ENCODE data around the gene FANCC. TPM values are rescaled to one million over a fixed set of nuclear protein-coding genes. Genes with fewer than 3 reads are reported as not detected.

The FANCC gene
- total and polyA plus RNA-seq, 10 donors = 0.89 to 9.7 (median 6.6) TPM

DNA sequence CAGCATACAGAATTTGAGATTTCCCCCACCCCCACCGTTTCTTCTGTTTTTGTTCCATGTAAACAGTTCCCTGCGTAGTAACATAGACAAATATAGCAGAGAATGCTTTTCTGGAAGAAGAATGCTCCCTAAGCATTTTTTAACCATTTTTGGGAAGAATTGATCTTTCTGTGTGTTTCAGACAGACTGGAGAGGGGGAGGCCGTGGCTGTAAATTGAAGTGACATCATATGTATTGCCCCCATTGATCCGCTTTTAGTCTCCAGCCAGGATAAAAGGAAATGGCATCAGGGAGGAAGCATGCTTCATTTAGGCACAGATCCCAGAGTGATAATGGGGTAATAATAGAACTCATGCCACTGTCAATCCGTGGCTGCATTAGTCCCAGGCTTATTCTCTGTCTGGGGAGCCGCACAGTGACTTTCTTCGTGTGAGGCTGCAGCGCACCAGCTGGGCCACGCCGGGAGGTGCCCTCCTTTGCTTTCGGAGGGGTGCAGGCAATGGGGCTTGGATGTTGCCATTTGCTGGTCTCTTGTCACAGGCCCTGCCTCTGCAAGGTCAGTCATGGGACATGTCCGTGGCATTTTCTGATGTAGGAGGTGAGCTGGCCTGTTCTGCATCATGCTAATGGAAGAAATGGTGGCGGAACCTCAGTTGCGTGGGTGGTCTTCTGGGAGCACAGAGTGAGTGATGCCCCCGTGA, 261.5 kb downstream of the FANCC start:
- intact Hi-C loops (cut with DNase I; ENCODE audit: low total_unique reads) = no loop called here
- H3K36me3 ChIP-seq = peaks cover 0 to 9% (median 0%) of the 10 kb centered on the region in 6 donors
- peaks cover 8 to 33% (median 21%) of the 10 kb centered on the region in 6 donors for H3K4me1 ChIP-seq
- no peaks in the 10 kb centered on the region for H3K9me3 ChIP-seq
- H3K27me3 ChIP-seq (replicated peaks in 1 of 7) = no peaks in the 10 kb centered on the region
- H3K27ac ChIP-seq = peak overlapping the region in 7 of 8 donors; percentile 46 to 69 (median 64)
- TF ChIP-seq POLR2AphosphoS5 (IDR thresholded peaks at IDR 0.05) (peak in 1 of 3 donors; percentile 50), POLR2A (IDR thresholded peaks at IDR 0.05) (no peak)
- DNase-seq = no peak
- 56 to 69% (median 63%) methylated on average over 10 to 15 of the region's 15 CpGs for WGBS, 5 donors
- H3K4me3 ChIP-seq = peak overlapping the region in 3 of 8 donors; percentile 3 to 16 (median 11)

DNA sequence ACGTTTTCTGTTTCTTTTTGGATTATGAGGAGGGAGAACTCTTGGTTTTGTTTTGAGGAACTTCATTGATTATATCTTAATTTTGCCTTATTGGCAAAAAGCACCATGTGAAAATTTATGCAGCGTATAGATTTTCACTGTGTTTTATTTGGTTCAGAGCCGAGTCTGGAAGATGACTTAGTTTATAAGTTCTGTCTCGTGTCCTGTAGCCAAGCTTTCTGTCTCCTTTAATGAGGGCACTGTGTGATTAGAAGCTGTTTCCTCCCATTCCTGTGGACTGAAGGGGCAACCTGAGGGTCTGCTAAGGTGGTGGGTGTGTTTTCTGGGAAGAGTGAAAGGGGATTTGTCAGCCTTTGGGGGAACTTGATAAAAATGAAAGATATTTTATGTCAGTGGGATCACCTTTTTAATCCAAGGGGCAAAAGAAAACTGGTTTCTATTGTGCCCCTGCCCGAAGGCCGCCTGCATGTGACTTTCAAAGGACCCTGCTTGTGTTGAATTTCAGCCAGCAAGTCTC, 262.1 kb downstream of the FANCC start:
- no peak for TF ChIP-seq POLR2A (IDR thresholded peaks at IDR 0.05)
- TF ChIP-seq POLR2AphosphoS5 (IDR thresholded peaks at IDR 0.05) = no peak
- TF ChIP-seq, protein P1, sequence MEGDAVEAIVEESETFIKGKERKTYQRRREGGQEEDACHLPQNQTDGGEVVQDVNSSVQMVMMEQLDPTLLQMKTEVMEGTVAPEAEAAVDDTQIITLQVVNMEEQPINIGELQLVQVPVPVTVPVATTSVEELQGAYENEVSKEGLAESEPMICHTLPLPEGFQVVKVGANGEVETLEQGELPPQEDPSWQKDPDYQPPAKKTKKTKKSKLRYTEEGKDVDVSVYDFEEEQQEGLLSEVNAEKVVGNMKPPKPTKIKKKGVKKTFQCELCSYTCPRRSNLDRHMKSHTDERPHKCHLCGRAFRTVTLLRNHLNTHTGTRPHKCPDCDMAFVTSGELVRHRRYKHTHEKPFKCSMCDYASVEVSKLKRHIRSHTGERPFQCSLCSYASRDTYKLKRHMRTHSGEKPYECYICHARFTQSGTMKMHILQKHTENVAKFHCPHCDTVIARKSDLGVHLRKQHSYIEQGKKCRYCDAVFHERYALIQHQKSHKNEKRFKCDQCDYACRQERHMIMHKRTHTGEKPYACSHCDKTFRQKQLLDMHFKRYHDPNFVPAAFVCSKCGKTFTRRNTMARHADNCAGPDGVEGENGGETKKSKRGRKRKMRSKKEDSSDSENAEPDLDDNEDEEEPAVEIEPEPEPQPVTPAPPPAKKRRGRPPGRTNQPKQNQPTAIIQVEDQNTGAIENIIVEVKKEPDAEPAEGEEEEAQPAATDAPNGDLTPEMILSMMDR (IDR thresholded peaks at IDR 0.05 in 8 of 11, conservative IDR thresholded peaks at IDR 0.05 in 3 of 11) = no peak
- 38 to 57% (median 52%) methylated on average over 6 of the region's 6 CpGs for WGBS, 5 donors
- no peaks in the 10 kb centered on the region for H3K9me3 ChIP-seq
- intact Hi-C loops (cut with DNase I; ENCODE audit: low total_unique reads) = no loop called here
- no peak overlapping the region for H3K4me3 ChIP-seq
- H3K36me3 ChIP-seq = peaks cover 0 to 3% (median 0%) of the 10 kb centered on the region in 6 donors
- peak overlapping the region in 7 of 8 donors; percentile 46 to 69 (median 64) for H3K27ac ChIP-seq
- H3K4me1 ChIP-seq = peaks cover 8 to 36% (median 21%) of the 10 kb centered on the region in 6 donors
- DNase-seq = no peak
- H3K27me3 ChIP-seq (replicated peaks in 1 of 7) = peaks cover 0 to 5% (median 0%) of the 10 kb centered on the region in 7 donors

DNA sequence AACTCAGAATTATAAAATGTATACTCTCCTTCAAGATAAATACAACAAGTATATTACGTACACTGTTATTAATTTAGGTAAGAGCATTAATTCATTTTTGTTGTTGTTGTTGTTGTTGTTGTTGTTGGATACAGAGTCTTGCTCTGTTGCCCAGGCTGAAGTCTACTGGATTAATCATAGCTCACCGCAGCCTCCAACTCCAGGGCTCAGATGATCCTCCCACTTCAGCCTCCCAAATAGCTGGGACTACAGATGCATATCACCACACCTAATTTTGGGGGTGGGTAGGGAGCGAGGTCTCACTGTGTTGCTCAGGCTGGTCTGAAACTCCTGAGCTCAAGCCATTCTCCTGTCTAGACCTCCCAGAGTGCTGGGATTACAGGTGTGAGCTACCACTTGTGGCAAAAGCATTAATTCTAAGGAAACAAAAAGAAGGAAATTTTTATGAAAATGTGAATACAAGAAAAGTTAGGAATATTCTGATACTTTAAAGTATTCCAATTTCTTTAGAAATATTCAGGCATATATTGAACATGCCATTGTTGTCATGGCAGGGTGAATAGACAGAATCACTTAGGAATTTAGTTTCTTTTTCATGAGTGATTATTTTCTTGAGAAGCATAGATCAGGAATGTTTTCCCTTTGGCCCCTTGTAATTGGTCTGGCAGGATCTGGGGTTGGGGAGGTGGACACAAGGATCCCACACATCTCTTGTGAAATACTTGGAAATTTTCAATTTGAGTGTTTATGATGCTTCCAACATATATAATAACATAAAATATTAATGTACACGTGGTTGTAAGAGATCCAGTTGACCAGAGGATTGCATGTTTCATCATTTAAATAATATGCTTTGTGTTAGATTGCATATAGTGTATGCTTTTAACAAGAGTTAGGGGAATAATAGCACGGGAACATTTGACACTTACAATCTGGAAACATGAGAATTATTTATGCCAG, 263.6 kb downstream of the FANCC start:
- Histone ChIP-seq H3K36me3 (peaks cover 0 to 3% (median 0%) of the 10 kb centered on the region in 6 donors), H3K4me1 (peaks cover 8 to 51% (median 29%) of the 10 kb centered on the region in 6 donors), H3K4me3 (no peak overlapping the region), H3K9me3 (no peaks in the 10 kb centered on the region), H3K27ac (peak overlapping the region in 4 of 8 donors; percentile 13 to 69 (median 18)), H3K27me3 (replicated peaks in 1 of 7) (peaks cover 0 to 20% (median under 1%) of the 10 kb centered on the region in 7 donors)
- intact Hi-C loops (cut with DNase I; ENCODE audit: low total_unique reads) = no loop called here
- DNase-seq = no peak
- TF ChIP-seq POLR2AphosphoS5 (IDR thresholded peaks at IDR 0.05) (no peak), POLR2A (IDR thresholded peaks at IDR 0.05) (no peak)
- TF ChIP-seq, protein P1 (IDR thresholded peaks at IDR 0.05 in 8 of 11, conservative IDR thresholded peaks at IDR 0.05 in 3 of 11) = no peak
- 86 to 92% (median 89%) methylated on average over 5 of the region's 5 CpGs for WGBS, 5 donors

DNA sequence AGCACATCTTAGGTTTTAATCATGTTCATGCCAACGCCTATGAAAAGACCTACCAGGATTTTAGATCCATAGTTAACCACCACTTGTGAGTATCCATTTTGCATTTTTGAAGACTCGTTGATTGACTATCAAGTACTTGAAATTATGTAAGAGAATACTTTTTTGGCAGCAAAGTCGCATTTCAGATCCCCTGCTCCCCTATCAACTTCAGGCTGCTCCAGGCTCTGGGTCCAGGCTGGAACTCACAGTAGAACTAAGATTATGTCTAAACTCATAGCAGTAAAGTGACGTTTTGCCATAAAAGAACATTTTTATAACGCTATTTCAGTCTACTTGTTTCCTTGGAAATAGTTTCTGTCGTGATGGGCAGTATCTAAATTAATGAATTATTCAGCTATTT, 267.7 kb downstream of the FANCC start:
- Histone ChIP-seq H3K9me3 (no peaks in the 10 kb centered on the region), H3K27ac (peak overlapping the region in 4 of 8 donors; percentile 72 to 76 (median 75)), H3K36me3 (peaks cover 0 to 9% (median 0%) of the 10 kb centered on the region in 6 donors), H3K4me1 (peaks cover 0 to 43% (median 24%) of the 10 kb centered on the region in 6 donors), H3K4me3 (peak overlapping the region in 2 of 8 donors; percentile 0 to 50), H3K27me3 (replicated peaks in 1 of 7) (peaks cover 0 to 29% (median 3%) of the 10 kb centered on the region in 7 donors)
- WGBS, 5 donors = 59 to 81% (median 78%) methylated on average over 6 of the region's 6 CpGs
- TF ChIP-seq POLR2AphosphoS5 (IDR thresholded peaks at IDR 0.05) (no peak), POLR2A (IDR thresholded peaks at IDR 0.05) (no peak)
- TF ChIP-seq, protein P1 (IDR thresholded peaks at IDR 0.05 in 8 of 11, conservative IDR thresholded peaks at IDR 0.05 in 3 of 11) = no peak
- no peak for DNase-seq
- intact Hi-C loops (cut with DNase I; ENCODE audit: low total_unique reads) = no loop called here

Measured in spleen (tissue), 11 donors.